PC-9 (cell line): ENCODE measurements around the gene MTMR3.

ENCODE experiments used
- EZH2 ChIP-seq: fragments of 200-600 bp; sonication (generic); IDR thresholded peaks from 2 replicates; pipeline ENCODE4 v1.8.0; 2017; ENCODE audit warnings: antibody characterized with exemption, low read depth
- TF ChIP-seq, protein P1 (sequence below): fragments of 200-600 bp; sonication (generic); conservative IDR thresholded peaks from 2 replicates; pipeline ENCODE4 v1.6.1; 2017; ENCODE audit warnings: mixed run types, antibody characterized with exemption, mild to moderate bottlenecking, moderate library complexity

DNA sequence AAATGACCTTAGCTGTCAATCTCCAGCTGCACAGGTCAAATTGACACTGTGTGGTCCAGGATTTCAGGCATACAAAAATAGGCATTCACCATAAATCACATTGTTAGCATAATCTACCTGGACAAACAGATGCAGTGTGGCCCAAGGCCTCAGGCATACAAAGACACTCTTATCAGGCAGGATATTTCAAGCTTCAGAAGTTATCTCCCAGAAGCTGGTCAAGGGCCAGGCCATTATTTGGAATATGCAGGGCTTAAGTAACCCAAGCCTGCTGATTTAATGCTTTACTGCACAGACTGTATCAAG, 171.7 kb downstream of the MTMR3 start:
- TF ChIP-seq, protein P1, sequence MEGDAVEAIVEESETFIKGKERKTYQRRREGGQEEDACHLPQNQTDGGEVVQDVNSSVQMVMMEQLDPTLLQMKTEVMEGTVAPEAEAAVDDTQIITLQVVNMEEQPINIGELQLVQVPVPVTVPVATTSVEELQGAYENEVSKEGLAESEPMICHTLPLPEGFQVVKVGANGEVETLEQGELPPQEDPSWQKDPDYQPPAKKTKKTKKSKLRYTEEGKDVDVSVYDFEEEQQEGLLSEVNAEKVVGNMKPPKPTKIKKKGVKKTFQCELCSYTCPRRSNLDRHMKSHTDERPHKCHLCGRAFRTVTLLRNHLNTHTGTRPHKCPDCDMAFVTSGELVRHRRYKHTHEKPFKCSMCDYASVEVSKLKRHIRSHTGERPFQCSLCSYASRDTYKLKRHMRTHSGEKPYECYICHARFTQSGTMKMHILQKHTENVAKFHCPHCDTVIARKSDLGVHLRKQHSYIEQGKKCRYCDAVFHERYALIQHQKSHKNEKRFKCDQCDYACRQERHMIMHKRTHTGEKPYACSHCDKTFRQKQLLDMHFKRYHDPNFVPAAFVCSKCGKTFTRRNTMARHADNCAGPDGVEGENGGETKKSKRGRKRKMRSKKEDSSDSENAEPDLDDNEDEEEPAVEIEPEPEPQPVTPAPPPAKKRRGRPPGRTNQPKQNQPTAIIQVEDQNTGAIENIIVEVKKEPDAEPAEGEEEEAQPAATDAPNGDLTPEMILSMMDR: no peak
- no peak for TF ChIP-seq EZH2
